DLD1 (cell line): Measurements from ENCODE around the gene BCL6B.
"Not testable (repeated sequence)": the region's sequence is repeated elsewhere in the genome, so short reads cannot be mapped to it uniquely, and the experiment has no call there.

Experiments used
- in situ Hi-C: cut with HindIII; loops from 2 replicates; pipeline ENCODE4 v1.10.0; 2017; ENCODE audit warnings: low sequenced_read_pairs

The BCL6B gene

DNA sequence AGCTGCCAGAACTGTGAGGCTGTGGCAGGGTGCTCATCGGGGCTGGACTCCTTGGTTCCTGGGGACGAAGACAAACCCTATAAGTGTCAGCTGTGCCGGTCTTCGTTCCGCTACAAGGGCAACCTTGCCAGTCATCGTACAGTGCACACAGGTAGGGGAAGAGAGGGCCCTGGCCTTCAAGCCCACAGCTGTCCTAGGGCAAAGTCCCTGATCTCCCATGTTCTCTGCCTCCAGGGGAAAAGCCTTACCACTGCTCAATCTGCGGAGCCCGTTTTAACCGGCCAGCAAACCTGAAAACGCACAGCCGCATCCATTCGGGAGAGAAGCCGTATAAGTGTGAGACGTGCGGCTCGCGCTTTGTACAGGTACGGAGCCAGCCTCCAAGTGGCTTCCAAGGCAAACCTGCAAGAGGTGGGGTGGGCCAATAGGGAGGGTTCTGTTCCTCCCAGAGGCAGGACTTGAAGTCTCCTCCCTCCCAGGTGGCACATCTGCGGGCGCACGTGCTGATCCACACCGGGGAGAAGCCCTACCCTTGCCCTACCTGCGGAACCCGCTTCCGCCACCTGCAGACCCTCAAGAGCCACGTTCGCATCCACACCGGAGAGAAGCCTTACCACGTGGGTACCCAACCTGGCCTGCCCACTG is 3.7 kb downstream of the BCL6B start:
- in situ Hi-C loops: no loop called here

DNA sequence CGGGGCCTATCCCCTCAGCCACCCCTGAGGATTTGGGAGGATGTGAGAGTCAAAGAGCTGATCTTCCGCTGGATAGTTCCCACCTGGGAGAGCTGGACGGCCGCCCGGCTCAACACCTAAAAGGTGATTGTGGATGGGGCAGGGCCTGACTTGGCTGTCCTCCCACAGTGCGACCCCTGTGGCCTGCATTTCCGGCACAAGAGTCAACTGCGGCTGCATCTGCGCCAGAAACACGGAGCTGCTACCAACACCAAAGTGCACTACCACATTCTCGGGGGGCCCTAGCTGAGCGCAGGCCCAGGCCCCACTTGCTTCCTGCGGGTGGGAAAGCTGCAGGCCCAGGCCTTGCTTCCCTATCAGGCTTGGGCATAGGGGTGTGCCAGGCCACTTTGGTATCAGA is 4.5 kb downstream of the BCL6B start:
- in situ Hi-C loops: no loop called here

DNA sequence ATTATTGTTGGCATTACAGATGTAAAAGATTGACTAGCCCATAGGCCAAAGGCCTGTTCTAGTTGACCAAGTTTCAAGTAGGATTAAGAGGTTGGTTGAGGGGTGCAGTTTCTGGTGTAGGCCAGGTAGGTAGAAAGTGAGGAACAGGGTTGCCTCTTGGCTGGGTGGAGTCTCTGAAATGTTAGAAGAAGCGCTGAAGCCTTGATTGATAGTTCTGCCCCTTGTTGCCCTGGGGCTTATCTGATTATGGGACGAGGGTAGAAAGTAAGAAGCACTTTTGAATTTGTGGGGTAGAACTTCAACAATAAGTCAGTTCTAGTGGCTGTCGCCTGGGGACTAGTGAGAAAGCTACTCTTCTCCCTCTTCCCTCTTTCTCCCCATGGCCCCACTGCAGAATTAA is 6.2 kb downstream of the BCL6B start:
- in situ Hi-C loops: no loop called here

DNA sequence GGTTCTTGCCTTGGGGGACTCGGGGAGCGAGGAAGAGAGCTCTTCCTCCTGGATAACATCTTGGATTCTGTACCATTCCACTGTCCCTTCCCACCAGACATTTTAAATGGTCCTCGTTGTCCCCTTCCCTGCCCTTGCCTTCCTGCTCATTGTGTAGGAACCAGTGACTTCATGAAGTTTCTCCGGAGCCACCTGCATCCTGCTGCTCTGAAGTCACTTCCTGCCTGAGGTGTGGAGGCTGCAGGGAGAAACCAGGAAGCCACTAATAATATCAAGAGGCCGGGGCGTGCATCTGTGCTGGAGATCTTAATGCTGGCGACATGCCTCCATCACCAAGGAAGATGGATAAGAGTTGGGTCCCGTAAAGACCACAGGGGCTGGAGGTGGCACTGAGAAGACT is 6.8 kb downstream of the BCL6B start:
- in situ Hi-C loops: no loop called here

DNA sequence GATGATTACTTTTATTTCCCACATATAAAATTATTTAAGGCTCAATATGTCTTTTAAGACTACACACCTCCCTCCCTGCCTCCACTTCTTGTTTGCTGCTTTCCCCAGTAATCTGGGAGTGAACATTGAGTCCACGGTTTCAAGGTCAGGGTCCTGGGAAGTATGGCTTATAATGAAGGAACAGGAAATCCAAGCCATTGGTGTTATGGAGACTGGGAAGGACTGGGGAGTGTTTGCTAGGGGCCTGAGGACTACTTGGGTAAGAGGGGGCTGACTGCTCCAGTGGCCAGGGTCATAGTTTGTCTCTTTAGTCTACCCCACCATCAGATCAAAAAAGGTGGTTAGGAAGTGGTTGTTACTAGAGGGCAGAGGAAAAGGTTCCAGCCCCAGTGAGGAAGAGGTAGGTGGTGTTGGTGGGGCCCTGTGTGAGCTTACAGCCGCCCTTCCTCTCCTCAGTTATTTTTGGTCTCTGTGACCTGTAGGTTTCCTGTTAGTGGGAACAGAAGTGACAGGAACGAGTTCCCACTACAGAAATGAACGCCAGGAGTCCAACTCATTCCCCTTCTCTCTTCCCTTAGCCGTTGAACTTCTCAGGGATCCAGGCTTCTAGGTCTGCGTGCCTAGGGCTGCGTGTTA is 12.2 kb downstream of the BCL6B start:
- in situ Hi-C loops: no loop called here

DNA sequence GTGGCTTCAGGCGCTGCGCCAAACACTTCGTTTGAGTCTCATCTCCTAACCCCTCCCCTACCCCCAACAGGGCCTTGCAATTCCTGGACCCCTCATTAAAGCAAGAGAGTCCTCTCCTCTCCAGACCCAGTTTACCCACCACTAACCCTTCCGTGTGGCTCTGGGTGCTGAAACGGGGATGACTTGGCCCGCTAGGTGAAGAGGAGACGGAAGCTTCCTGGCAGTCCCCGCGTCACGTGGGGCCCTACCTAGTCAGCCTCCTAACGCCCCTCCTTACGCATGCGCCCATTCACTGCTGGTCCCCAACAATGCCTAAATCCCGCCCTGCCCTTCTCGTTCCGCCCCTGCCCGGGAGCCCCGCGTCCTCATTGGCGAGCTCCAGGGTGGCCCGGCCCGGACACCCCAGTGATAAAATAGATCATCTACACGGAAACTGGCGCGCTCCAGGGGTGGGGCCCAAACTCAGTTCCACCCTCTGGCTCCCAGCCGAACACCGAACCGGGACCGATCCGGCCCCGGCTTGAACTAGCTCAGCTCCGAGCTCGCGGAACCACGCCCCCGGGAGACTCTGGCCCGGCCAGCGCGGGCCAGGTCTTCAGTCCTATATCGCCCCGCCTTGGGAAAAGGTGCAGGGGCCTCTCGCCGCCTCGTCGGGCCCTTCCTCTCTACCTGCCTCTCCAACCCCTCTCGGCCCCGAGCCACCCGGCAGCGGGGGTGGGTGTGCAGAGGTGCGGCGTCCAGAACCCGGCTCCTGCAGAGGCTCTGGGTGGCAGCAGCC is 12.9 kb downstream of the BCL6B start, which contains the start of gene SLC16A13:
Gene SLC16A13, plus strand, starts transcription at position 425 of the 778 bp plus-strand sequence. CDS start 368 bp downstream, outside the sequence.
- in situ Hi-C loops: no loop called here

DNA sequence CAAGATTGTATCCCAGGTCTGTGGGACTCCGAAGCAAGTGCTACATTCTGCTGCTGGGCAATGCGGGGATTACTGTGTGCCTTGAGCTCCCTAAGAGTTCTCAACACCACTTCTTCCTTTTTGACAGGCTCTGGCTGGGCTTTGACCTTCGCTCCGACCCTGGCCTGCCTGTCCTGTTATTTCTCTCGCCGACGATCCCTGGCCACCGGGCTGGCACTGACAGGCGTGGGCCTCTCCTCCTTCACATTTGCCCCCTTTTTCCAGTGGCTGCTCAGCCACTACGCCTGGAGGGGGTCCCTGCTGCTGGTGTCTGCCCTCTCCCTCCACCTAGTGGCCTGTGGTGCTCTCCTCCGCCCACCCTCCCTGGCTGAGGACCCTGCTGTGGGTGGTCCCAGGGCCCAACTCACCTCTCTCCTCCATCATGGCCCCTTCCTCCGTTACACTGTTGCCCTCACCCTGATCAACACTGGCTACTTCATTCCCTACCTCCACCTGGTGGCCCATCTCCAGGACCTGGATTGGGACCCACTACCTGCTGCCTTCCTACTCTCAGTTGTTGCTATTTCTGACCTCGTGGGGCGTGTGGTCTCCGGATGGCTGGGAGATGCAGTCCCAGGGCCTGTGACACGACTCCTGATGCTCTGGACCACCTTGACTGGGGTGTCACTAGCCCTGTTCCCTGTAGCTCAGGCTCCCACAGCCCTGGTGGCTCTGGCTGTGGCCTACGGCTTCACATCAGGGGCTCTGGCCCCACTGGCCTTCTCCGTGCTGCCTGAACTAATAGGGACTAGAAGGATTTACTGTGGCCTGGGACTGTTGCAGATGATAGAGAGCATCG is 15.4 kb downstream of the BCL6B start:
- in situ Hi-C loops: no loop called here

DNA sequence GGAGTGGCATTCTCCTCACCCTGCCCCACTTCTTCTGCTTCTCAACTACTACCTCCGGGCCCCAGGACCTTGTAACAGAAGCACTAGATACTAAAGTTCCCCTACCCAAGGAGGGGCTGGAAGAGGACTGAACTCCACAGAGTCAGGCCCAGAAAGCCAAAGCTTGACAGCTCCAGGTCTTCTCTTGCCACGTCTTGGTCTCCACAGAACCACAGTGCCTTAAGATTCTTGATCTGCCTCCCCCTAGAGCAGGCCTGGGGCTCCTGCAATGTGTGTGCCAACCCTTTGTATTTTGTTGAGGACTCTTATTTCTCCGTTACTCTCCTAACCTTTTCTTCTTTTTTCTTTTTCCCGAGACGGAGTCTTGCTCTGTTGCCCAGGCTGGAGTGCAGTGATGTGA is 17.0 kb downstream of the BCL6B start:
- in situ Hi-C loops: no loop called here

DNA sequence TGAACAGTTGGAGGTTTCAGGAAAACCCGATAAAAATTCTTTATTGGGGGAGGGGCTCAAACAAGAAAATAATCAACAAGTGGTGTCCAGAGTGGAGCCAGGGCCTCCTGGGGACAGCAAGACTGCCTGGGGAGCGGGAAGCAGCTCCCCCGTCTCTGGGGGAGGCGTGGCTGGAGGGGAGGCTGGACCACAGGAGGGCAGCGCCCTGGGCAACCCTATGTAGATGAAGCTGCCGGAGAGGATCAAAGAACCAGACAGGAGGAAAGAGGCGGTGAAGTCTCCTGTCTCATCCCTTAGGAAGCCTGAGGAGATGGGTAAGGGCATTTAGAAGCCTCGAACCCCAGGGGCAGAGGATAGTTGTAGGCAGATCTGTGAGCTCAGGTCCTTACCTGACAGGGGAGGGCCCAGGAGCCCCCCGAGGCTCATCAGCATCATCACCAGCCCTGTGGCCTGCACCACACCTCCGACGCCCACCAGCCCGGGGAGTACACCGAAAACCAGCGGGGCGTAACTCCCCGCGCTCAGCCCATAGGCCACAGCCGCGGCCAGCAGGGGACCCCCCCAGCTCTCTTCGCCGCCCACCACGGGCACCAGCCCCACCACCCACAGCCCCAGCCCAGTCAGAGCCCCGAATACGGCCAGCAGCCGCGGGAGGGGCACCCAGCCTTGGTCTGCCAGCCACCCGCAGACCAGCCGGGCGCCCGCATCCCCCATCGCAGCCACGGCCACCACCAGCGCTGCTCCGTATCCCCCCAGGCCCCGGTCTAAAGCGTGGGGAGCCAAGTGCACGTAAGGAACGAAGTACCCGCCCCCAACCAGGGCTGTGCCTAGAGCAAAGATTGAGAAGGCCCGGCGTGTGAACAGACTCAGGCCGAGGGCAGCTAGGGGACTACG is 19.0 kb downstream of the BCL6B start:
- in situ Hi-C loops: no loop called here

DNA sequence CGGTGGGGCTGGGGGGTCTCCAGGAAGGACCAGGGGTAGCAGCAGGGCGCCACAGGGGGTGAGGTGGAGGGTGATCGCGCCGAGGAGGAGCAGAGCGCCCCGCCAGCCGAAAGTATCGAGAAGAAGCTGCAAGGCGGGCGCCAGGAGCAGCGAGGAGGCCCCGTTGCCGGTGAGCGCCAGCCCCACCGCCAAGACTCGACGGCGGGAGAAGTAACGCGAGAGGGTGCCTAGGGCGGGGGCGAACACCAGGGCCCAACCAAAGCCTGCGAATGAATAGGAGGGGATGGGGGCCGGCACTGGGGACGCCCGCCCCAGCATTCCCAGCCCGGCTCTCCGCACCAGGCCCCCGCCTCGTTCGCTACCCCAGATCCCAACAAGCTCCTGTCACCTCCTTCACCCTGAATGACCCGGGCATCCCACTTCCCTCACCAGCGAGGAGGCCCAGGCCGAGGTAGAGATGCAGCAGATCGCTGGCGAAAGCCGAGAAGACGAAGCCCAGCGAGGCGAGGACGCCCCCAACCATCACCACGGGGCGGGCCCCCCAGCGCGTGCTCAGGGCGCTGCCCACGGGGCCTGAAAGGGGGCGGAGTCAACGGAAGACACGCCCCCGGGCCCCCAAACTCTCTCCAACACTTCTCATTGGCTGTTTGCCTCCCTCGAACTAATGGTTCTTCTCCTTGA is 19.8 kb downstream of the BCL6B start:
- in situ Hi-C loops: no loop called here

DNA sequence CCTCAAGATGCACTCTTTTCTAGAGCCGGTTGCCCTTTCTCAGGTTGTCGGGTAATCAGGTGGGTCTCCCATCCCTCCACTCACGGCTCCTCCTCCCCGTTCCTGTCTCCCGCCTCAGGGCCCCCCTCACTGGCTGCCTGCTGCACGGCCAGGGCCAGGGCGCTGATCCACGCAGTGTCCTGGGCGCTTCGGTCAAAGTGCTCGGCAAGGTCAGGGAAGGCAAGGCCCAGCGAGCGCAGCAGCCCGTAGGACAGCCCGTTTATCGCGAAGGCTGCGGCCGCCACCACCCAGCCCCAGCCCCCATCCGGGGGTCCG is 20.3 kb downstream of the BCL6B start:
- in situ Hi-C loops: no loop called here

DNA sequence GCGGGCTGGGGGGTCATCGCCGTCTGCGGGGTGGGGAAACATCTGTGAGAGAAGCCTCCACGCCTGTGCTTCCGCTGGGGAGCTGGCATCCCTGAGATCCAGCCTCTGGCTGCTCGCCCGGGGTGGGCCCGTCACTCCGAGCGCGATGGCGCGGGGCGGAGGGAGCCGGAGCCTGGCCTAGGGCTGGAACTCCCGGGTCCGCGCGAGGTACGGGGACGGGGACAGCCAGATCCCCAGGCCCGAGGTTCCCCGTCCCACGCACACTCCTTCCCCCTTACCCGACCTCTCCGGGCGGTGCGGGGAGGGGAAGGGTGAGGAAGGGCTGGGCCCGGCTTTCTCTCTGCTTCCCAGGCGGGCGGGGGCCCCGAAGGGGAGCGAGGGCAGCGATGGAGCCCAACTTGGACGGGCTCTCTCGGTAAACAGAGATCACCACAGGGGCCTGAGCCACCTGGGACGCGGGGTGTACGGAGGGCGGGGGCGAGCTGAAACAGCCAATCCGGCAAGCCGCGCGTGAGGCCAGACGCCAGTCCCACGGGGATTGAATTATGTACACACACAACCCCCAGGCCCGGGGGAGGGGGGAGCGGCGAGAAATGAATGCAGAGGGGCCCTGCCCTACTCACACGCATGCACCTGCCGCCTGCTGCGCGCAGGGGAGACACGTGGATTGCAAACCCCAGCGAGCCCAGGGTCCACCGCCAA is 20.8 kb downstream of the BCL6B start, which contains the start of gene SLC16A11:
Gene SLC16A11, minus strand, starts transcription at position 596 of the 702 bp plus-strand sequence. Its CDS starts 579 bp downstream, at position 17.
- in situ Hi-C loops: no loop called here

DNA sequence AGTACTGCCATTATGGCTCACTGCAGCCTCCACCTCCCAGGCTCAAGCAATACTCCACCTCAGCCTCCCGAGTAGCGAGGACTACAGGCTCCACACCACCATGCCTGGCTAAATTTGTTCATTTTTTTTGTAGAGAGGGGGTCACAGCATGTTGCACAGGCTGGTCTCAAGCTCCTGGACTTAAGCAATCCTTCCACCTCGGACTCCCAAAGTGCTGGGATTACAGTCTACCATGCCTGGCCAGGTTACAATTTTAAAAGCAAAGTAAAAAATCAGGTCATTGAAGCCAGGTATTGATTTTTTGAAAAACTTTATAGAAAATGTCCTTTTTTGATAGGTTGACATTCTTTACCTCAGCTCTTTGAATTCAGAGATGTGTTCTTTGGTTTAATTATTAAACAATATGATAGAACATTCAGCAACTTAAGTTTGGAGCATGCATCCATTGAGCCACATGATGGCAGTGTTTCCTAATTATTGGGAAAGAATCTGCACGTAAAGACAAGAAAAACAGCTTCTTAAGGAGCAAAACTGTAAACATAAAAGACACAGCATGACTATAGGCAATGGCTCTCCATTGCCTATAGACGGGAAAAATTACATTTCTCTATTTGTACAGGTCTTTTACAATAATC is 22.8 kb downstream of the BCL6B start:
- in situ Hi-C loops: no loop called here

DNA sequence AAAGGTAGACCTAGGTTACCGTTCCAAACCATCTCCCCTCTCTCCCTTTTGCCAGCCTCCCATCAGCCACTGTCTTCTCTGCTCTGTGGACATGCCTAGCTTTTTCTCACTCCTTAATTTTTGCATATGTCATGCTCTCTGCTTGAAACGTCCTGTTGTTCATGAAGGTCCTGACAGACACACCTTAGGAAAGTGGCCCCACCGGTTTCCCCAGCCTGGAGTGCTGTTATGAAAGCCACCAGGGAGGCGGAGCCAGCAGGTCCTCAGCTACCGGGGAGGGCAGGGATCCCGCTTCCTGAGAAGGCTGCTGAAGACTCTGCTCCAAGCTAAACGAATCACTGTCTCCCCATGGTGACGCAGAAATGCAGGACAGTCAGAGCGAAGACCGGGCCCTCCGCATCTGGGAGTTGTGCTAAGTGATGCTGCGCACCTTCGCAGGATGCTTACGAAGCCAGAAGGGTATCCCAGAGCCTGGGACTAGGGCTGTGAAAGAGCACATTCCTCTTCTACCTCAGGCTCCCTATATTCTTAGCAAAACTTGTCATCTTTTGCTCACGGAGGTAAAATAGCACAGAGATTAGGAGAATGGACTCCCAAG is 23.4 kb downstream of the BCL6B start:
- in situ Hi-C loops: no loop called here

DNA sequence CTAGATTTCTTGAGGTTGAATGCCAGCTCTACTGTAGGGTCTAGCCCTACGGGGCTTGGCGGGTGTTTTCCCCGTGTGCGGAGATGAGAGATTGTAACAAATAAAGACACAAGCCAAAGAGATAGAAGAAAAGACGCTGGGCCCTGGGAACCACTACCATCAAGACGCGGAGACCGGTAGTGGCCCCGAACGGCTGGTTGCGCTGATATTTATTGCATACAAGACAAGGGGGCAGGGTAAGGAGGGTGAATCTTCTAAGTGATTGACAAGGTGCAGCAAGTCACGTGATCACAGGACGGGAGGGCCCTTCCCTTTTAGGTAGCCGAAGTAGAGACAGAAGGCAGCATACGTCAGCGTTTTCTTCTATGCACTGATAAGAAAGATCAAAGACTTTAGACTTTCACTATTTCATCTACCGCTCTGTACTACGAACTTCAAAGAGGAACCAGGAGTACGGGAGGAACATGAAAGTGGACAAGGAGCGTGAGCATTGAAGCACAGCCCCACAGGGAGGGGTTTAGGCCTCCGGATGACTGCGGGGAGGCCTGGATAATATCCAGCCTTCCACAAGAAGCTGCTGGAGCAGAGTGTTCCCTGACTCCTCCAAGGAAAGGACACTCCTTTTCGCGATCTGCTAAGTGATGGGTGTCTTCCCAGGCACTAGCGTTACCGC is 24.0 kb downstream of the BCL6B start:
- in situ Hi-C loops: not testable (repeated sequence)

DNA sequence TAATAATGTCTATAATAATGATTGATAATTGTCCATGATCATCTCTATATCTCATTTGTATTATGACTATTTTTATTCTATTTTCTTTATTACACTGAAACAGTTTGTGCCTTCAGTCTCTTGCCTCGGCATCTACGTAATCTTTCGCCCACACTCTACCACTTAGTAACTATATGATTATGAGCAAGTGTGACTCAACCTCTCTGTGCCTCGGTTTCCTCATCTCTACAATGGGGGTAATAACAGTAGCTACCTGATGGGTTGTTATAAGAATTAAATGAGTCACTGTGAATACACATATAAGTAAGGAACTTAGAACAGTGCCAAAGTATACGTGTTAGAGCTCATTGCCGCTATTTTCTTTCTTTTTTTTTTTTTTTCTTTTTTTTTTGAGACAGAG is 24.7 kb downstream of the BCL6B start:
- in situ Hi-C loops: no loop called here

DNA sequence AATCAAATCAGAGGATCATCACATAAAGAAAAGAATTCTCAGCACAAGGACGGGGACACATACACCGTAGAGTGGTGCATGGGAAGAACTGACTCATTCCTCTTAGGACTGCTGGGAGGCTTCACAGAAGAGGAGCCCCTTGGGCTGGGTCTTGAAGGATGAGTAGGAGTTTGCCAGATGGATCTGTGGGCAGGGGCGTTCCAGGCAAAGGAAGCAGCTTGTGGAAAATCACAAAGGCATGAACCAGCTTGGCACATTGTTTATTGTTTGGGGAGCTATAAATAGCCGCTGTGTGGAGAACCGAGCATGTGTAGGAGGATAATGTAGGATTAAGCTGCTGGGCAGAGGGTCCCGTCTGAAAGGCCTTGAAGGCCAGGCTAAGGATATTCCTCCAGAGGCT is 26.1 kb downstream of the BCL6B start:
- in situ Hi-C loops: no loop called here

DNA sequence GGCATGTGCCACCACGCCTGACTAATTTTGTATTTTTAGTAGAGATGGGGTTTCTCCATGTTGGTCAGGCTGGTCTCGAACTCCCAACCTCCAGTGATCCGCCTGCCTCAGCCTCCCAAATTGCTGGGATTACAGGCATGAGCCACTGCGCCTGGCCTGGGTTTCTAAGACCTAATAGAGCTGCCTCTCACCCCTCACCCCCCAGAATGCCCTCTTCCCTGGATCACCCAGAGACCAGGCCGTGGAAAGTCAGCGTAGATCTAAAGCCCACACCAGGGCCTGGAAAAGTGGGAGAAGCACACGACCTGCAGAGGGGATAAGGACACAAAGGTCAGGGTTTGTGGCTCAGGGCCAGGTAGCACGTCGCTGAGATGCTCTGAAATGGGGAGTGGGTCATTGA is 27.7 kb downstream of the BCL6B start:
- in situ Hi-C loops: not testable (repeated sequence)
